ENCODE data around the gene DUT.

GRCh38 chr15:48371550-48371949 lies 40.3 kb downstream of the DUT start:
- TF ChIP-seq CTCF (IDR thresholded peaks at IDR 0.05; ENCODE audit: low read depth, low read length, poor library complexity, severe bottlenecking) (no peak), EZH2phosphoT487 (IDR thresholded peaks at IDR 0.05; ENCODE audit: borderline replicate concordance, low read length) (no peak)

All from DOHH2 (cell line).